ENCODE data around the gene JSRP1.
"Not testable (repeated sequence)": the region's sequence is repeated elsewhere in the genome, so short reads cannot be mapped to it uniquely, and the experiment has no call there.

JSRP1 gene

GRCh38 chr19:2282062-2282861 lies 26.0 kb upstream of the JSRP1 start, which contains the start of gene PEAK3:
TSS of gene PEAK3 (minus strand) at chr19:2282175. CDS start at chr19:2280931, 1,244 bp downstream.
- DNase-seq = peak; percentile 56

- DNase-seq = not testable (repeated sequence)
These were observed 25.2 kb upstream of the JSRP1 start for GRCh38 chr19:2281265-2282061.

GRCh38 chr19:2280633-2281264 lies 24.5 kb upstream of the JSRP1 start:
- no peak for DNase-seq

DNA sequence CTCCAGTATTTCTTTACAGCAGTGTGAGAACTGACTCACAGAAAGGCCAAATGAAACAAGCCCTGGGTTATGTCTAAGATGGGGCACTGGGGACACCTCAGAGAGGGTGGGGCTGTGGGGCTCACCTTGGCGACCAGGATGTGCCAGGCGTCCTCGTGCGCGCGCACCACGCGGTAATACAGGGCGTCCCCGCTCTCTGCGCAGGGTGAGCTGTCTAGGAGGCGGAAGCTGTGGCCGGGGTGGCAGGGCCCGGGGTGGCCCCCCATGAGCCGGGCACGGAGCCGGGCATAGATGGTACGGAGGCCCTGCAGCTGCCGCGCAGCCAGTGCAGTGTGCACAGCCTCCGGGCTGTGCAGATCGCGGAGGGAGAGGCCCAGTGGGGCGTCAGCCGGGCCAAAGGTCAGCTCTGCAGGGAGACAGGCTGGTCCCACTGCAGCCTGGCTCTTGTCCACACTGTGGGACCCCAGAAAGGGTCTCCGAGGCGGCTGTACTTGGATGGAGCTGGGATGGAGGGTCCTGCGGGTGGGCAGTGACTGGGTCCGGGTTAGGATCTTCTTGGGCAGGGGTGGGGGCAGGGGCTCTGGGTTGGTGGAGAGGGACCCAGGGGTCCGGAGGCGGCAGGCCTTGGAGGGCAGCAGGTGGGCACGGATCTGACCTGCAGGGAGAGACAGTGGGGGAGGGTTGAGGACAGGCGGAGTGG lies 22.4 kb upstream of the JSRP1 start:
- DNase-seq = no peak

- DNase-seq = no peak
These were observed 20.9 kb upstream of the JSRP1 start for GRCh38 chr19:2277138-2277537.

GRCh38 chr19:2276429-2276986 lies 20.3 kb upstream of the JSRP1 start:
- DNase-seq = no peak

- no peak for DNase-seq
These were observed 19.6 kb upstream of the JSRP1 start for GRCh38 chr19:2275588-2276428.

DNA sequence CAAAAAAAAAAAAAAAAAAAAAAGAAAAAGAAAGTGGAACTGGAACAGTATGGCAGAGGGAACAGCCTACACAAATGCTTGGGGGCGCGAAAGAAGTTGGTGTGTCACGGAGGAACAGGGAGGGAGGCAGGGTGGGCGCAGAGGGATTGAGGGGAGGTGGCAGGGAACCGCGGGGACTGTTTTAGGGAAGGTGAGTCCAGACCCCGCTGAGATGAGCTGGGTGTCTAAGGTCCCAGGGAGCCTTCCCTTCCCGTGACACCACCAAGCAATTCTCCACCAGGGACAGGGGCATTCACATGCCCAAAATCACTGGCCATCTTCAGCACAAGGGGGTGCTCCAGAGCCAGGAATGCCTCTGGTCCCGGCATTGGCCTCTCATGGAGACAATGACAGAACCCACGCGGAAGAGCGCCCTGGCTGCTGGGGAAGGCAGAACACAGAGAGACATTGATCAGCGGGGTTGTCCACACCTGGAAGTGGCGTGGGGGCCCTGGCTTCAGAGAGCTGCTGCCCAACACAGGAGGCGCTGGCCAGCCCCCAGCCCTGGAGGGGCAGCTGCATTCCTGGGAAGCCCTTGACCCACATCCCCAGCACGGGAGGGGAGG lies 18.8 kb upstream of the JSRP1 start:
- DNase-seq = peak; percentile 44

DNA sequence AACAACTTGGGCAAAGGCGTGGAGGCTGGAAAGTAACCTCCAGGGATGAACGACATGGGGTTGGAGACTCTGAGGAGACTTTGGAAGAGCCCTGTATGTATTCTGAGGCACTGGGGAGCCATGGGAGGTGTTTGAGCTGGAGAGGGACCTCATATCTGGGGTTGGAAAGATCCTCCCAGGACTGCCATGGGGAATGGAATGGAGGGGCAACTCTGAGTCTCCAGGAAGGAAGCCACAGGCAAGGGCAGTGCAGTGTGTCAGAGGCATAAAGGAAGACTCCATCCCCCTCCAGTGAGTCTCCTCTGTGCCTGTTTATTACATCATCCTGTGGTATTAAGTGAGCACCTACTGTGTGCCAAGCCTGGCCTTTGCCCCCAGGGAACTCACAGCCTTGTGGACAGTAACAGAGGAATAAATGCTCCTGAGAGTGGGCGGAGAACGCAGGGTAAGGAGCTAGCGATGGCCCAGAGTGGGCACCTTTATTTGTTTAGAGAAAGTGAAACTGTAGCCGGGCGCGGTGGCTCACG lies 18.0 kb upstream of the JSRP1 start:
- no peak for DNase-seq

DNA sequence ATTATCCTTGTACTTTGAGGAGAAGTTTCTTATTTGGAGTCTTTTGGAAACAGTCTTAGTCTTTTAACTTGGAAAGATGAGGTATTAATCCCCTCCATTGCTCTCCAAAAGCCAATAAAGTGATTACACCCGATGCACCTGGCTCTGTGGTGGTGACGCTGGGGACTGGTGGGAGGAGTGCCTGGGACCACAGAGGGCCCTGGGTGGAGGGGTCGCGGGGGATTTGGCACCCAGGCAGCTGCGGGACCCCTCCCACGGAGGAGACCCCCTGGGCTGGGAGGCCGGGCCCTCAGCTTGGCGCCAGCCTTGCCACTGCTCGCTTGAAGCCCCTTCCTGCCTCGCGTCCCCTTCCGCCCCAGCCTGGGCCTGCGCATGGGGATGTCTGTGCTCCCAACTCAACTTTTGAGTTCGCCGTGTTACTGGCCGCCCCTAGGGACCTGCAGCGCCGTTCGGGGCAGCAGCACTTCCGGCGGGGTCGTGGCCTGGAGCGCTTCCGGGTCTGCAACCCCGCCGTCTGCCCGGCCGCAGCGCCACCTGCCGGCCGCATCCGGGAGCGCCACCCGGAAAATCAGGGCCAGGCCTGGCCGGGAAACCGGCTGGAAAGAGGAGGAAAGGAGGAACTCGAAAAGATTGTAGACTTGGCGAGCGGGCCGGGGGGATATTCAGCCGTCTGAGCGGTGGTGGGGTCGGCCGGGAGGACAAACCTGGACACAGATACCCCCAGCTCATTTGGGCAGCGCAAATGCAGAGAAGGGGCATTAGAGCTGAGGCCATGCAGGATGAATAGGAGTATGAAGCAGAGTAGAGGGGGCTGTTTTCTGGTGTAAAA lies 17.4 kb upstream of the JSRP1 start:
- DNase-seq = peak; percentile 80

GRCh38 chr19:2271234-2272103 lies 15.3 kb upstream of the JSRP1 start:
- peak; percentile 34 for DNase-seq

DNA sequence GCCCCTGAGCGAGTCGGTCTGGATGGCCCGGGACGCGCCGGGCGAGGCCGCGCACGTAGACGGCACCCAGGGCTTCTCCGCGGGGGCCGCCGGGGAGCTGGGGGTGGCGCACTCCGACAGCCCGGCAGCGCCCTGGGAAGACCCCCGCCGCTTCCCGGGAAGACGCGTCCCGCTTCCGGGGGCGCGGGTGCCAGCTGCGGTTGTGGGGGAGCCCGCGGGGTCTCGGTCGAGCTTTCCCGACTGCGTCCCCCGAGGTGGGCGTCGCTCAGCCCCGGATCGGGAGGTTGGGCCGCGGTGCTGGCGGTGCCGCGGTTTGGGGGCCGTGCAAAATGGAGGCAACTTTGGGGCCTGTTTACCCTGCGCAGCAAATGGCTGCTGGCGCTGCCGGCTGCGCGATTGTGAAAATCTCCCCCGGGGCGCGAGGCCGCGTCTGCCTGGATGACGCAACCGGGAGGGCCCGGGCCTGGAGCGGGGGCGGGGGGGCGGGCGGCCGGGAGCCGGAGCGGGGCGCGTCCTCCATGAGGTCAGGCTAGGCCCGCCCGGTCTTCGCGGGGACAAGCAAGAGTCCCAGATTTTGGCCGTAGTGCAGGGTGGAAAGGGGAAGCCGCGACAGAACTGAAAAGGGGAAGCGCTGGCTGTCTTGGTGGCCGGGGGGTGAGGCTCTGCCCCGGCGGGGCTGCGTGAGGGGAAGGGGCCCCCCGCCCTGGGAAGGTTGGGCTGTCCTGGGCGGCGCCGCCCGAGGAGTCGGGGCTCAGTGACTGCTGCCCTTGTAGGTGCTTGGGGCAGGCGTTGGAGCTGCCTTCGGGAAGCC lies 14.4 kb upstream of the JSRP1 start:
- DNase-seq = peak; percentile 63

DNA sequence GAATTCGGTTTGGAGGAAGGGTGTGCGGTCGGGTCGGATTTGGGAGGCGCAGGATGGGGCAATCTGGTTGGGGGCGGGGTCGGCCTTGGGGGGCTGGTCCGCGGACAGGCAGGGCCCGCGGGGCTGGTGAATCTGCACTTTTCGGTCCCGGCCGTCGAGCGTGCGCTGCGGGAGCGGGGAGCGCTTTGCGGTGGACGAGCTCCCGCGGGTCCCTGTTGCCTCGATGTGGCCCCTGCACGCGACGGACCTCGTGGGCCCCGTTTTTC lies 13.9 kb upstream of the JSRP1 start:
- no peak for DNase-seq

DNA sequence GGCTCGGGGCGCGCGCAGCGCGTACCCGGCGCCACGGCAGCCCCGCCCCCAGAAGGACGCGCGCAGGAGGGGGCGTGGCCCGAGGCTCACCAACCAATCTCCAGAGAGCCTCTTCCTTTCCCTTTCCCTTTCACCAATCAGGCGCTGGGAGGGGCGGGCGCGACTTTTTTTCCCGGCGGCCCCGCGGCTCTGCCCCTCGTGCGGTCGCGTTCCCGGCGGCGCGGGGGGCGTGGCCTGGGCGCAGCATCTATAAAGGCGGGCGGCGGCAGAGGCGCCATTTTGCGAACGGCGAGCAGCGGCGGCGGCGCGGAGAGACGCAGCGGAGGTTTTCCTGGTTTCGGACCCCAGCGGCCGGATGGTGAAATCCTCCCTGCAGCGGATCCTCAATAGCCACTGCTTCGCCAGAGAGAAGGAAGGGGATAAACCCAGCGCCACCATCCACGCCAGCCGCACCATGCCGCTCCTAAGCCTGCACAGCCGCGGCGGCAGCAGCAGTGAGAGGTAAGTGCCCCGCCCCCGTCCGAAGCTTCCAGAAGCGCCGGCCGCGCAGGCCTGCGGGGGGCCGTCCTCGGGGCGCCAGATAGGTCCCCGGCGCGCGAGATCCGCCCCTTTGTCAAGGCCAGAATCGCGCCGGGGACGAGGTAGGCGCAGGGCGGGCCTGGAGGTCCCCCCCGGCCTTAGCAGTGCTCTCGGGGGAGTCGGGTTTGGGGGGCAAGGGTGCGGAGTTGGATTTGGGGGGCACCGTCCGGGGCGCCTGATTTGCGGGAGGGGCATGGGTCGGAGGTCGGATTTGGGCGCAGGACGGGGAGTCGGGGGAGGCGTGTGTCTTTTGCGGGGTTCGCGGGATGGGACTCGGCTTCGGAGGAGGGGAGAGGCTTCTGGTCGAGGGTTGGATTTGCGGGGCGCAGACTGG lies 13.3 kb upstream of the JSRP1 start:
- peak; percentile 99 for DNase-seq

DNA sequence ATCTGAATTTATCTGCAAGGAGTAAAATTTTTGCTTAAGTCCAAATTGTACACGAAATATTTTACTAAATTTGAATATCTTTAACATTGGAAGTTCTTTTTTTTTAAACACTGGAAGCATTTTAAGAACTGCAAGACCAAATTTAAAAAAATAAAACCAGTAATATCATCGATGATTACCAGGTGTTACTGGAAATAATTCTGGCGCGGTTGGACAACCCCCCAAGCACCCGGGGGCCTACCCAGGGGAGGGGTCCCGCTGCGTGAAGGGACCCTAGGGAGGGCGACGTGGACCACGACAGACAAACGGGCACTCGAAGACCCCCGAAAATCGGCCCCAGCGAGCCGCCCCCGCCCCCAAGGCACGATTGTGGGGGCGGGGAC lies 12.6 kb upstream of the JSRP1 start:
- DNase-seq = no peak

GRCh38 chr19:2268480-2268830 lies 12.2 kb upstream of the JSRP1 start:
- no peak for DNase-seq
